HCT116 (cell line): Measurements from ENCODE around the gene PPIC. TPM values are rescaled to one million over a fixed set of nuclear protein-coding genes. Genes with fewer than 3 reads are reported as not detected.

Source experiments
- ATAC-seq: fragments of 200-7000 bp; cut with Tn5 transposase; 2 replicates; pipeline ENCODE4 v1.9.1; 2020; ENCODE audit warnings: mild to moderate bottlenecking, moderate library complexity
- BruUV-seq: library from RNA; stranded (reverse); fragments of 400-500 nt; replicated peaks from 2 replicates; lab custom pipeline; 2021; lab: Mats Ljungman, UMichigan
- CTCF ChIA-PET: fragments of 300-600 bp; sonication (Branson Sonifier 250); formaldehyde crosslinking; loops from one replicate; lab custom pipeline; 2021; ENCODE audit warnings: antibody characterized with exemption; lab: Charles Lee
- POLR2A ChIA-PET: fragments of 300-600, 350-600 bp; sonication (Branson Sonifier 250); formaldehyde crosslinking; loops from one replicate; lab custom pipeline; 2021; ENCODE audit warnings: antibody characterized with exemption; lab: Charles Lee
- RAD21 ChIA-PET, 2 experiments: fragments of 300-600 bp; sonication (Branson Sonifier 250); formaldehyde crosslinking; loops; one replicate each; lab custom pipeline; 2023; ENCODE audit warnings: low total read pairs in 2 of 2; ENCODE audit not compliant: uncharacterized antibody in 2 of 2, unreplicated experiment in 2 of 2, low non-redundant PET in 1 of 2; lab: Charles Lee
- DNase-seq: peaks from one replicate; pipeline ENCODE4 v3.0.0-alpha.2; 2010; ENCODE audit warnings: low read depth, low spot score
- H2AFZ ChIP-seq: fragments of 200-600 bp; shearing (Covaris generic), sonication (generic); 2 replicates; pipeline ENCODE4 v1.6.1; 2017; ENCODE audit warnings: low read depth, mixed run types, mixed read lengths, antibody characterized with exemption, low read length; ENCODE audit not compliant: poor library complexity, severe bottlenecking
- H3K27ac ChIP-seq: 2 replicates; pipeline ENCODE4 v1.5.1; 2012; ENCODE audit warnings: low read depth, low read length
- H3K27me3 ChIP-seq: fragments of 200-600 bp; sonication (generic); 2 replicates; pipeline ENCODE4 v1.6.1; 2016; ENCODE audit warnings: mixed run types, low read length, mixed read lengths; ENCODE audit not compliant: insufficient read depth
- H3K36me3 ChIP-seq, 2 experiments: fragments of 200-500 bp in 1 of 2; fragments of 200-600 bp in 1 of 2; sonication (Bioruptor generic) in 1 of 2; sonication (generic) in 1 of 2; 2 replicates each; pipeline versions ENCODE4 v1.5.1 to v1.6.1; 2014 to 2016; ENCODE audit warnings: low read length in 2 of 2, inconsistent platforms in 1 of 2, mixed read lengths in 1 of 2, mixed run types in 1 of 2; ENCODE audit not compliant: insufficient read depth in 2 of 2, control insufficient read depth in 1 of 2
- H3K4me1 ChIP-seq, 2 experiments: fragments of 200-600 bp in 1 of 2; sonication (generic) in 1 of 2; 2 replicates each; pipeline versions ENCODE4 v1.5.1 to v1.6.1; 2012 to 2017; ENCODE audit warnings: low read length in 2 of 2, inconsistent platforms in 1 of 2, mild to moderate bottlenecking in 1 of 2, mixed read lengths in 1 of 2, mixed run types in 1 of 2, moderate library complexity in 1 of 2; ENCODE audit not compliant: insufficient read depth in 2 of 2, control insufficient read depth in 1 of 2
- H3K4me2 ChIP-seq: fragments of 200-600 bp; sonication (generic); 2 replicates; pipeline ENCODE4 v1.6.1; 2017; ENCODE audit warnings: mixed run types, low read length, mixed read lengths
- H3K4me3 ChIP-seq, 2 experiments: fragments of 200-600 bp in 1 of 2; sonication (generic) in 1 of 2; replicated peaks in 1 of 2; 2 replicates each; pipeline ENCODE4 v1.5.1; 2011 to 2016; ENCODE audit warnings: low read length in 2 of 2, control low read depth in 1 of 2, low read depth in 1 of 2, mild to moderate bottlenecking in 1 of 2, mixed read lengths in 1 of 2, mixed run types in 1 of 2
- H3K79me2 ChIP-seq: fragments of 200-600 bp; sonication (generic); 2 replicates; pipeline ENCODE4 v1.6.1; 2017; ENCODE audit warnings: mild to moderate bottlenecking, mixed run types, low read length, moderate library complexity, mixed read lengths; ENCODE audit not compliant: insufficient read depth
- H3K9ac ChIP-seq: fragments of 200-600 bp; sonication (generic); 2 replicates; pipeline ENCODE4 v1.6.1; 2016; ENCODE audit warnings: low read length, mixed read lengths
- H3K9me2 ChIP-seq: fragments of 200-600 bp; sonication (generic), shearing (Covaris generic); 2 replicates; pipeline ENCODE4 v1.6.1; 2017; ENCODE audit warnings: mixed run types, mild to moderate bottlenecking, moderate library complexity; ENCODE audit not compliant: insufficient read depth
- H3K9me3 ChIP-seq, 2 experiments: fragments of 200-500 bp in 1 of 2; fragments of 200-600 bp in 1 of 2; sonication (Bioruptor generic) in 1 of 2; sonication (generic) in 1 of 2; 2 replicates each; pipeline ENCODE4 v1.6.1; 2014 to 2017; ENCODE audit warnings: low read length in 2 of 2, mixed read lengths in 2 of 2, inconsistent platforms in 1 of 2, low read depth in 1 of 2, mild to moderate bottlenecking in 1 of 2, mixed run types in 1 of 2, moderate library complexity in 1 of 2; ENCODE audit not compliant: control insufficient read depth in 1 of 2, insufficient read depth in 1 of 2
- H4K20me1 ChIP-seq: fragments of 200-600 bp; sonication (generic), shearing (Covaris generic); 2 replicates; pipeline ENCODE4 v1.6.1; 2017; ENCODE audit warnings: mixed run types, mild to moderate bottlenecking, moderate library complexity; ENCODE audit not compliant: insufficient read depth
- CBX3 ChIP-seq: IDR thresholded peaks from 2 replicates; pipeline ENCODE4 v1.6.1; 2012; ENCODE audit warnings: low read depth
- CEBPB ChIP-seq: IDR thresholded peaks from 2 replicates; pipeline ENCODE4 v1.6.1; 2012; ENCODE audit warnings: low read depth
- EGR1 ChIP-seq: IDR thresholded peaks from 2 replicates; pipeline ENCODE4 v1.6.1; 2012; ENCODE audit warnings: low read depth
- ELF1 ChIP-seq: IDR thresholded peaks from 2 replicates; pipeline ENCODE4 v1.6.1; 2012; ENCODE audit warnings: low read depth, borderline replicate concordance
- FOSL1 ChIP-seq: IDR thresholded peaks from 2 replicates; pipeline ENCODE4 v1.6.1; 2012; ENCODE audit warnings: low read depth
- JUND ChIP-seq: IDR thresholded peaks from 2 replicates; pipeline ENCODE4 v1.6.1; 2012
- MAX ChIP-seq: IDR thresholded peaks from 2 replicates; pipeline ENCODE4 v1.6.1; 2012
- POLR2A ChIP-seq: IDR thresholded peaks from 2 replicates; pipeline ENCODE4 v1.7.0; 2011; ENCODE audit warnings: borderline replicate concordance; ENCODE audit not compliant: insufficient read depth, insufficient read length; ENCODE audit errors: extremely low read depth
- POLR2AphosphoS5 ChIP-seq: IDR thresholded peaks from 2 replicates; pipeline ENCODE4 v1.6.1; 2011; ENCODE audit warnings: mild to moderate bottlenecking, low read depth, low read length, moderate library complexity
- RAD21 ChIP-seq: IDR thresholded peaks from 2 replicates; pipeline ENCODE4 v1.6.1; 2012; ENCODE audit warnings: low read depth, mild to moderate bottlenecking
- REST ChIP-seq: IDR thresholded peaks from 2 replicates; pipeline ENCODE4 v1.6.1; 2012; ENCODE audit warnings: low read depth
- SP1 ChIP-seq: IDR thresholded peaks from 2 replicates; pipeline ENCODE4 v1.6.1; 2012; ENCODE audit warnings: low read depth
- SRF ChIP-seq: IDR thresholded peaks from 2 replicates; pipeline ENCODE4 v1.6.1; 2012; ENCODE audit warnings: low read depth
- TCF7L2 ChIP-seq: IDR thresholded peaks from 2 replicates; pipeline ENCODE4 v1.7.0; 2011; ENCODE audit warnings: borderline replicate concordance, inconsistent platforms; ENCODE audit not compliant: insufficient read depth, insufficient read length; ENCODE audit errors: extremely low read depth
- ZBTB33 ChIP-seq: IDR thresholded peaks from 2 replicates; pipeline ENCODE4 v1.6.1; 2011; ENCODE audit warnings: mild to moderate bottlenecking, low read length, moderate library complexity; ENCODE audit not compliant: insufficient replicate concordance; ENCODE audit errors: extremely low read depth
- ZFX ChIP-seq: fragments of 450-650 bp; IDR thresholded peaks from 2 replicates; pipeline ENCODE4 v1.6.1; 2017
- intact Hi-C: fragments of 100-400 bp; cut with micrococcal nuclease; formaldehyde crosslinking; loops from 2 replicates; pipeline ENCODE4 v1.10.0; 2022
- total RNA-seq: library from RNA; stranded (reverse); gene quantifications from one replicate; pipeline ENCODE4 v1.2.1, GENCODE V29; 2021; ENCODE audit not compliant: unreplicated experiment

Gene PPIC
- total RNA-seq, 1 experiment from 2014 or later: 21.5 TPM

GRCh38 chr5:123051206-123051605 is 14.7 kb upstream of the PPIC start:
- intact Hi-C loops: no loop called here
- no peaks in the 10 kb centered on the region for H3K36me3 ChIP-seq
- no peak overlapping the region for H3K9ac ChIP-seq
- ChIA-PET CTCF (no interaction called here), RAD21 (no interaction called here), POLR2A (no interaction called here)
- H3K4me2 ChIP-seq: no peak overlapping the region
- no peak for DNase-seq
- H2AFZ ChIP-seq: no peak overlapping the region
- H3K4me3 ChIP-seq: no peak overlapping the region
- ATAC-seq: no peak
- H3K9me3 ChIP-seq: no peaks in the 10 kb centered on the region
- H4K20me1 ChIP-seq: no peaks in the 10 kb centered on the region
- H3K9me2 ChIP-seq: no peaks in the 10 kb centered on the region
- H3K27me3 ChIP-seq: no peaks in the 10 kb centered on the region
- no peak overlapping the region for H3K27ac ChIP-seq
- H3K79me2 ChIP-seq: no peaks in the 10 kb centered on the region
- BruUV-seq: no TSS peak
- H3K4me1 ChIP-seq: no peaks in the 10 kb centered on the region
- TF ChIP-seq FOSL1: no peak
- TF ChIP-seq RAD21: no peak
- no peak for TF ChIP-seq REST
- no peak for TF ChIP-seq SRF
- TF ChIP-seq TCF7L2: no peak
- TF ChIP-seq POLR2AphosphoS5: no peak

- no peaks in the 10 kb centered on the region for H3K79me2 ChIP-seq
- no peak overlapping the region for H3K4me3 ChIP-seq
- BruUV-seq: no TSS peak
- no peaks in the 10 kb centered on the region for H3K36me3 ChIP-seq
- no peak overlapping the region for H3K4me2 ChIP-seq
- RAD21 ChIA-PET: no interaction called here
- POLR2A ChIA-PET: no interaction called here
- H3K9ac ChIP-seq: no peak overlapping the region
- CTCF ChIA-PET: no interaction called here
- no peaks in the 10 kb centered on the region for H3K9me2 ChIP-seq
- no peak overlapping the region for H2AFZ ChIP-seq
- no peak overlapping the region for H3K27ac ChIP-seq
- ATAC-seq (no peak), DNase-seq (no peak)
- TF ChIP-seq CEBPB (no peak), ZBTB33 (no peak), ZFX (no peak), JUND (no peak), MAX (no peak), POLR2A (no peak), CBX3 (no peak), EGR1 (no peak), ELF1 (no peak), SP1 (no peak)
- H3K4me1 ChIP-seq: no peaks in the 10 kb centered on the region
- intact Hi-C loops: no loop called here
- no peaks in the 10 kb centered on the region for H4K20me1 ChIP-seq
- no peaks in the 10 kb centered on the region for H3K9me3 ChIP-seq
- H3K27me3 ChIP-seq: no peaks in the 10 kb centered on the region
These were observed 11.2 kb upstream of the PPIC start for GRCh38 chr5:123047706-123048105.
